Activated CD4-positive, alpha-beta T cell treated with anti-CD3 and anti-CD28 coated beads for 1 hour (primary cell): Measurements from ENCODE around the gene GPBP1L1.
"Not testable (repeated sequence)": the region's sequence is repeated elsewhere in the genome, so short reads cannot be mapped to it uniquely, and the experiment has no call there.

ENCODE experiments used
- DNase-seq: peaks from one replicate; pipeline ENCODE4 v3.0.0-alpha.2; 2020

GPBP1L1 gene

DNA sequence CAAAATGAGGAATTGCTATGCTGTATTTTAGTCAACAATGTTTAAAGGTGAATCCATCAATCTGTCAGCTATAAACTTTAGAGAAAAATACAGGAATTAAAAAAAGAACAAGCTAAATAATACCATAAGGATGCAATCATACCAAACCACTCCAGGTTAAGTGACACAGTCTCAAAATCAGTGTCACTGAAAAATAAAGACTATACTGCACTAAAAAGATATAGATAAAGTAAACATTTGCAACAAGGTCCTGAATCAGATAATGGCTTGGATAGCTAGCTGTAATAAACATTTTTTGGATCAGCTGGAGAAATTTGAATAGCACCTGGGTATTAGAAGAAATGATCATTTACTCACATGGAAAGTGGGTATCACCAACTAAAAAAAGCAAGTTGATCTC, 7.8 kb downstream of the GPBP1L1 start:
- DNase-seq: no peak

- DNase-seq: no peak
These were observed 8.5 kb downstream of the GPBP1L1 start for GRCh38 chr1:45677751-45678245.

DNA sequence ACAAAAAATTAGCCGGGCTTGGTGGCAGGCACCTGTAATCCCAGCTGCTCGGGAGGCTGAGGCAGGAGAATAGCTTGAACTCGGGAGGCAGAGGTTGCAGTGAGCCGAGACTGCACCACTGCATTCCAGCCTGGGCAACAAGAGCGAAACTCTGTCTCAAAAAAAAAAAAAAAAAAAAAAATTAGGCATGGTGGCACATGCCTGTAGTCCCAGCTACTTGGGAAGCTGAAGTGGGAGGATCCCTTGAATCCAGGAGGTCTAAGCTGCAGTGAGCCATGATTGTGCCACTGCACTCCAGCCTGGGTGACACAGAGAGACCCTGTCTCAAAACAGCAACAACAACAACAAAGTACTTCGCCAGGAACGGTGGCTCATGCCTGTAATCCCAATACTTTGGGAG, 9.8 kb downstream of the GPBP1L1 start:
- DNase-seq: not testable (repeated sequence)

GRCh38 chr1:45674478-45674877, 11.9 kb downstream of the GPBP1L1 start:
- no peak for DNase-seq

- no peak for DNase-seq
These were observed 12.4 kb downstream of the GPBP1L1 start for GRCh38 chr1:45673956-45674355.

GRCh38 chr1:45669859-45670655, 16.3 kb downstream of the GPBP1L1 start:
- DNase-seq: no peak

DNA sequence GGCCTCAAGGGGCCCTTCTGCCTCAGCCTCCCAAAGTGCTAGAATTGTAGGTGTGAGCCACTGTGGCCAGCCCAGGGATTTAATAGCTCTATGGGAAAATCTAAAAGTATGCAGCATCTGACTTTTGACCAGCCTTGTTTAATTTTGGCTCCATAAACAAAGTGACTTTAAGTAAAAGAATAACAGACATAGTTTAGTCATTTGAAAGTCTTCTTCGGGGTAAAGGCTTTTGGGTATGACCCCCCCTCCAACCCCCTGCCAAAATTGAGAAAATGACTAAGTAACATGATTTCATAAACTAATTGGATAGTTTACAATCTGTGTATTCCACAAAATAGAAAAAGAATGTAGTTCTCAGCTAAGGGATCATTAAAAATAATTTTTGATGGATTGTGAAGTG, 17.0 kb downstream of the GPBP1L1 start:
- DNase-seq: no peak

DNA sequence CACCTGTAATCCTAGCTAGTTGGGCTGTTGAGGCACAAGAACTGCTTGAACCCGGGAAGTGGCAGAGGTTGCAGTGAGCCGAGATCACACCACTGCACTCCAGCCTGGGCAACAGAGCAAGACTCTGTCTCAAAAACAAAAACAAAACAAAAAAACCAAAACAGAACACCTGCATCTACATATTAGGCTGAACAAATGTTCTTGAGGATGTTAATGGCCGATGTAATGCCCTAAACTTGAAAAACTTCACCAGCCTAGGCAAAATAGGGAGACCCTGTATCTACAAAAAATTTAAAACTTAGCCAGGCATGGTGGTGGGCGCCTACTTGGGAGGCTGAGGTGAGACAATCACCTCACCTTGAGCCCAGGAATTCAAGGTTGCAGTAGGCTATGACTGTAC, 17.8 kb downstream of the GPBP1L1 start:
- no peak for DNase-seq

DNA sequence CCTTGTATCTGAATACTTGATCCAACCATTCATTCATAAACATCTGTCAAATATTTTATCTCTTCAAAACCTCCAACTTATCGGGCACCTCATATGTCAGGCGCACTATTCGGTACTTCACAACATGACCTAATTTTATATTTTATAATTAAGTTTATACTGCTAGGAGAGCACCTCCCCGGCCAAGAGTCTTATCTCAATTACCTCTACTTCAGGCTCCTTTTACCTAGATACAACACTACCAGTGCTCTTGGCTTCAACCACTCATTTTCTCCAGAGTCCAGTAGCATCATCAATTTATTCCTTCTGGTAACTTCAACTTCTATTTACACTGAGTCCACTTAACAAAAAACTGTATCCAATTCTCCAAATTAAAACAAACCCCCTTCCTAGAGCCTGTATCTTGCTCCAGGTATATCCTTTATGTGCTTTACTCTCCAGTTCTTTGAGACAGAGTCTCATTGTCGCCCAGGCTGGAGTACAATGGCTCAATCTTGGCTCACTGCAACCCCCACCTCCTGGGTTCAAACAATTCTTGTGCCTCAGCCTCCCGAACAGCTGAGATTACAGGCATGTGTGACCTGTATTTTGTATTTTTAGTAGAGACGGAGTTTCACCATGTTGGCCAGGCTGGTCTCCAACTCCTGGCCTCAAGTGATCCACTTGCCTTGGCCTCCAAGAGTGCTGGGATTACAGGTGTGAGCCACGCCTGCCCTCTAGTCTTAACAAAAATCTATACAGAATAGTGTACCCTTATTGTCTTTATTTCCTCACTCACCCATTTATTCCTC, 18.8 kb downstream of the GPBP1L1 start:
- no peak for DNase-seq

- DNase-seq: no peak
These were observed 19.5 kb downstream of the GPBP1L1 start for GRCh38 chr1:45666836-45667235.

- DNase-seq: no peak
These were observed 26.0 kb downstream of the GPBP1L1 start for GRCh38 chr1:45660336-45660735.

DNA sequence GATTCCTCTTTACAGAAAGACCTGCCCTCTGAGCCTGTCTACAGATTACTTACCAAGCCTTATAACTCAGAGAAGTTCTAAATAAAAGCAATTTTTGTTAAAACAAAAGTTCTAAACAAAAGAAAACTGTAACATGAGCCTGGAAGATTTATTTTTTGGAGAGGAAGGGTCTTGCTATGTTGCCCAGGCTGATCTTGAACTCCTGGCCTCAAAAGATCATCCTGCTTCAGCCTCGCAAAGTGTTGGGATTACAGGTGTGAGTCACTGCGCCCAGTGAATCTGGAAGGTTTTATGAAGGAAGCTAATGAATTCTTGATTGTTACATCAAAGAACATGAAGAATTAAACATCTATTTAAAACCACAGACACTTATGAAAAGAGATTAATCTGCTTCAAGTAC, 27.1 kb downstream of the GPBP1L1 start:
- DNase-seq: no peak

DNA sequence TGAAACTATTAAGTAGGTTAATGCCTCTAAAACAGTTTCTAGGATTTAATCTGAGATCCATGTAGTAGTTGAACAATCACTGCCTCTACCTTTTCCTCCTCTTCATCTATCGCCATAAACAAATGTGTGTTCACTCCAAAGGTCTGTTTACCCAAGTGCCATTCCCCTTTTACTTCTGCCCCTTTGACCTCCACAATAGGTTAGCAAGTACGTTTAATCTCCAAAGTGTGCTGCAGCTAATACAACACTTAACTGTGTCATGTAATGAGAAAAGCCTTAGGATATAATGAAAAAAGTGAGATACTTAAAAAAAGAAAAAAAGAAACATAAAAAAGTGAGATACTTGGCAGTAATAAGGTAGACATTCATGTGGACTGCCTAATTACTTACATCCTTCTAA, 28.2 kb downstream of the GPBP1L1 start:
- no peak for DNase-seq

- DNase-seq: no peak
These were observed 29.6 kb downstream of the GPBP1L1 start for GRCh38 chr1:45656573-45657226.

- no peak for DNase-seq
These were observed 31.6 kb downstream of the GPBP1L1 start for GRCh38 chr1:45654540-45655280.

DNA sequence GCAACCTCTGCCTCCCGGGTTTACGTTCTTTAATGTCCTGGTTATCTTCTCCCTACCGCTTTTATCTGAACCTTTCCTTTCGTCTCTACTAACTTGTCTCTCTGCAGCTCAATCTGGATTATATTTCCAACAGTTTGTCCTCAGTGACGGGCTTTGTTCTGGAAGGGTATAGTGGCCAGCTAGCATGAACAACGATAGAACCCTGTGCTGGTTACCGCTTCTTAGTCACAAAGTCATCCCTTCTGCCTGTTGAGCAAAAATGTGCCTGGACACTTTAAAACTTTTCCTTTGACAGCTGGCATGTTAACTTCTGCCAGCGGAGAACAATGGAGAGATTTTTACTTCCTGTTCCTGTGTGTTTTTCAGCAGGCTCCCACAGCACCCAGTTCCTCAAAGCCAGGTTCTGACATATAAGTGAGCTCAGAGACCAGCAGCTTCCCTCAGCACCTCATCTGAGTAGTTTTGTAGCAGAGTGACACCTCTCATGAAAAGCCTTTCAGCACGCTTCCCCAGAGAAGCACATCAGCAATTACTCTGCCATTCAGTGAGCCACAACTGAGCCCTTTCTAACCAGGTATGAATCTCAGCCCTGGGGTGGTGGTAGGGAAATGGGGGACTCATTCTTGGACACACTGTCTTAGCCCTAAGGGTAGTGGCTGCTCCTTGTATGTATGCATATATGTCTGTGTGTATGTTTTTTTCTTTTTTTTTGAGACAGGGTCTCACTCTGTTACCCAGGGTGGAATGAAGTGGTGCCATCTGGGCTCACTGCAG, 38.9 kb downstream of the GPBP1L1 start:
- no peak for DNase-seq

DNA sequence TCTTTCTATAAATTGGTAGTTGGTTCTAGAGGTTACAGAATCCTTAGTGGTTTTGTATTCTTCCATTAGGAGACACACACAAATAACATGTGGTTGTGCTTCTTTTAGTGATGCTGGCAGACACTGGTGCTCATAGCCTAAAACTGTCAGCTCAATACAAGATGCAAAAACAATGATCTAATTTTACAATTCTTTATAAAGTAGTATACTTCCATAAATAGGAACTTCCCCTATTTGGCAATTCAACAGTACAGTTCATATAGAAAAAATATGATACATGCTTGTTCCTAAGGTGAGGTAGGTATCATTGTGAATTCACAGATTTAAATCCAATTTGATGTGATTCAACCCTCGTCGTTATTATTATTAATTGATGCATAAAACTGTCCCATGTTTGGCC, 41.7 kb downstream of the GPBP1L1 start:
- DNase-seq: no peak

- DNase-seq: no peak
These were observed 42.4 kb downstream of the GPBP1L1 start for GRCh38 chr1:45643978-45644377.

- DNase-seq: no peak
These were observed 43.0 kb downstream of the GPBP1L1 start for GRCh38 chr1:45643321-45643720.

- no peak for DNase-seq
These were observed 46.0 kb downstream of the GPBP1L1 start for GRCh38 chr1:45640293-45640692.

DNA sequence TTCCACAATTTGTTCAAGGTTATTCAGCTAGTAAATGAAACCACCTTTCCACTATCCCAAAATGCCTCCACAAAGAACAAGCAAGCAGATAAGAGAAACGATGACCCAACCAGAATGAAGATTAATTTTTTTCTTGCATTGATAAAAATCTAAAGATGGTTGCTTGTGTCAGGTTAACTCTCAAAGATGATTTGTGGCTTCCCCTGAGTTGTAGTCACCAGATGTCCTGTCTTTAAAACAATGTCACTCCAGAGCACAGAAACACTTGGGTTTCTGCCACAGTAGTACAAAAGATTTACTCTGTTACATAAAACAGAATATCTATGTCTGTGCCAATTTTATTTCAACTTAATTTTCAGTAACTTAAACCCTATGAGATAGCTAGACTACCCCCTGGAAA, 51.1 kb downstream of the GPBP1L1 start:
- DNase-seq: no peak

DNA sequence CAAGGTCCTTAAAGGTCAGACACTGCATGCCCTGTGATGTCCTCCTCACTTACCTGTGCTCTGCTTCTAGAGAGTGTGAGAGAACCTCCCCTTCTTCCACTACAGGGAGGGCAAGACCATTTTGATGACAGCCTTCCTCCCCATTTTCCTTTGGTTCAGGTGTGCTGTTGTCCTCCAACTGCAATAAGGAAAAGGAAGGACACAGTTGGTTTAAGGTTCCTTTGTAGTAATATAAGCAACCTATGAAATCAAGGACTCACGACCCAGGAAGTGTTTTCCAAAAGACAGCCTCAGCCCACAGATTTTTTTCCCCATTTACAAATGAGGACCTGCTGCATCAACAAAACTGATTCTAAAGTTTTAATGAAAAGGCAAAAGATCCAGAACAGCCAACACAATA, 55.9 kb downstream of the GPBP1L1 start:
- no peak for DNase-seq
